Measurements from ENCODE around the gene STK17A.
"Not testable (repeated sequence)": the region's sequence is repeated elsewhere in the genome, so short reads cannot be mapped to it uniquely, and the experiment has no call there.

Gene STK17A

DNA sequence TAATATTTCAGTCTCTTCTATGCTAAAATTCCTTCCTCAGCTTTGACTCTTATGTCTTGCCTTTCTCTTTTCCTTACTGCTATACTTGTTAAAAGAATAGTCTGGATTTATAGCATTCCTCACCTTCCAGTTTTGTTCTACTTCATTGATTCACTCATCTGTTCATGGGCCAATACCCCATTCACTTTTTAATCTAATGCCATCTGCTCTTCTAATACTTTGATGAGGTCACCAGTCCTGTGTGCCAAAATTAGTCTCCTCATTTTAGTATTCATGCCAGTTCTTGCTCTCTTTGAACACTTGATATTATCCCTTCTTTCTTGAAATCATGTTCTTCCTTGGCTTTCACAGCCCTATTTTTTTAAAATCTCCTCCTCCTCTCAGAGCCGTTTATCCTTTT lies 19.3 kb downstream of the STK17A start:
- DNase-seq = no peak

DNA sequence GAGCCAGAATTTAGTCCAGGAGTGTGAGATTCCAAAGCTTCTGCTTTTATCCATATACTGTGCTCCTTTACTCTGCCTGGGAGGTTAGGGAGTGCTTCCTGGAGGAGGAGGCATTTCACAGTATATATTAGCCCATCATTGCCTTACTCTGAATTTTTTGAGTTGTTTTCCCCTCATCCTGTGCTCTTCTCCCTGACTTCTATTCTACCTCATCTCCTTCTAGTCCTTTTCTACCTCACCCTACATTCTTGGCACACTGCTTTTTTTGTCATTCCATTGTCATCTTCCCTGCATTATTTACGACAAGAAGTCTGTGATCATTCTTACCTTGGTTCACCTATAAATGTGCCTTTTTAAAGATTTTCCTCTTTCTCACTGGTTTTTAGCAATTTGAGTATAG lies 21.3 kb downstream of the STK17A start:
- no peak for DNase-seq

- DNase-seq = no peak
Observed at GRCh38 chr7:43609097-43609496, 26.2 kb downstream of the STK17A start.

- no peak for DNase-seq
Observed at GRCh38 chr7:43612128-43612527, 29.2 kb downstream of the STK17A start.

- no peak for DNase-seq
Observed at GRCh38 chr7:43612599-43613589, 30.0 kb downstream of the STK17A start.

DNA sequence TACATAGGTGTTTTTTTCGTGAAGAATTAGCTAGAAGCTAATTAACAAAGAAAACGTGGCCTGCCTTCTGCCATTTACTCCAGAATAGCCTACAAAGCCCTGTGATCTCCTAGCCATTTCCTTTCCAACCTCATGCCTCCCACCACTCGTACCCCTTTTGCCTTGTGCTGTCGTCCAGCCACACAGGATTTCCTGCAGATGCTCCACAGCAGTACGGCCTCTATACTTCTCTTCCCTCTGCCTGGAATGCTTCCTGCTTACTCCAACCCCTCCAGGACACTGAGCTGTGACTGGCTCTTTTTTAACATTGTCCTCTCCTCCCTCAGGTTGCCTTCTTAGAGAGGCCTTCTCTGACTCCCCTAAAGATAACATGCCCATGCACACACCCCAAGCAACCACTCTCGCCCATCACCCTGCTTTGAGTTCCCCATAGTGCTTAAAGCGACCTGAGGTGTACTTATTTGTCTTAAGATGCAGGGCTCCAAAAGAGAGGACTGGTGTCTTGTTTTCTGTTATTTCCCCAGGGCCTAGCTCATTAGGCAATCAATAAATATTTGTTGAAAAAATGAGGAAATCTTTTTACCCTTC lies 32.7 kb downstream of the STK17A start:
- no peak for DNase-seq

DNA sequence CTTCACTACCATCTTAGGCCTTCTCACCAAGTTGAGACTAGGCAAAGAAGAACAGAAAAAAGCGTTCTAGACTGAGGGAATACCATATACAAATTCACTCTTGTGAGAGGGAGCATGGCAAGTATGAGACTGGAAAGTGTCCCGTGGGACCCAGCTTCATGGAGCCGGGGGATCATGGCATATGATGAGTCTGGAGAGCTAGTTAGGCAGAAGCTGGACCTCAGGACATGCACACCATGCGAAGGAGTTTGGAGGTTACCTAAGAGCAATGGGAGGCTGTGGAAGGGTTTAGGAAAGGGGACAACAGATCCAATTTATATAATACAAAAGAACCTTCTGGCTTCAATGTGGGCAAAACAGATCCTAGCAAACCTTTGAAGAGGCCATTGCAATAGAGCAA lies 34.1 kb downstream of the STK17A start:
- no peak for DNase-seq

DNA sequence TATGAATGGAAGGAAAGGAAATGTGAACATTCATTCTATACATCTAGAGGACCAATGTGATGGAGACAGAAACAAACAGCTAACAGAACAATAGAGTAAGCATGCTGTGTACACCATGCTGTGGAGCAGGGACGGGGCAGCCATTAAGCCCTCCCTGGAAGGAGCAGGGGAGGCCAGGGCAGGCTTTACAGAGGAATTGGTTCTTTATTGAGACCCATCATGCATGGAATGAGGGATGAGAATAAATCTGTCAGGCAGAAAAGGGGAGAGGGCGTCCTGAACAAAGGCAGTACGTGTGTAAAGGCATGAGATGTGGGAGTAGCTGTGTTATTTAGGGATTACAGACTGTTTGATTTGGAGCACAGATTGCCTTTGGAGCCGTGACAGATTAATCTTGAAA lies 35.2 kb downstream of the STK17A start:
- no peak for DNase-seq

DNA sequence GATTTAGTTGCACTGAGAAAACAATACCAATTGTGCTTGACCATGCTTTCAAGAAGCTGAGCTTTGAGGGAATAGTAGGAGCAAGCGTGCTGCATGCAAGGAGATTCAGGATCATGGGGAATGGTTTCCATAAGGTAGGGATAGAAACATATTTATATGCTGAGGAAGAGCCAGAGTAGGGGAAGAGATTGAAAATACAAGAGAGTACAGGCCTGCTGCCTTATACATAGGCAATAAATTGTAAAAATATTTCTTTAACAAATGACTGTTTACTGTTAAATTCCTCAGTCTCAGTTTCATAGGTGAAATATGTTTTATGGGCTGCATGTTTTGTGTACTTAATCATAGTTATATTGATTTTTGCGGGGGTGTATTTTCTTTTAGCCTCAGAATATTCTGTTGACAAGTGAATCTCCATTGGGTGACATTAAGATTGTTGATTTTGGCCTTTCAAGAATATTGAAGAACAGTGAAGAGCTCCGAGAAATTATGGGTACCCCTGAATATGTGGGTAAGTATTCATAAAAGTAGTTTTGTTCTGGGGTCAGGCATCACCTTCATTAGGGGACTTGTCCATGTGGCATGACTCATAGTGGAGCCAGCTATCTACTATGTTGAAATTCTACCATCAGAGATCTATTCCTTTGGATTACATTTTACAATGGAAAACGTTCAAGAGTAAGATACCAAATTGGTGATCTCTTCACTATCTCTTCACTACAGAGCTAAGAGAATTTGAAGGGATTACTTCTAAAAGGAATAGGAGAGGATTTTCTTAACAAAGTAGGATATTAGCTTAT lies 36.5 kb downstream of the STK17A start:
- DNase-seq = no peak

DNA sequence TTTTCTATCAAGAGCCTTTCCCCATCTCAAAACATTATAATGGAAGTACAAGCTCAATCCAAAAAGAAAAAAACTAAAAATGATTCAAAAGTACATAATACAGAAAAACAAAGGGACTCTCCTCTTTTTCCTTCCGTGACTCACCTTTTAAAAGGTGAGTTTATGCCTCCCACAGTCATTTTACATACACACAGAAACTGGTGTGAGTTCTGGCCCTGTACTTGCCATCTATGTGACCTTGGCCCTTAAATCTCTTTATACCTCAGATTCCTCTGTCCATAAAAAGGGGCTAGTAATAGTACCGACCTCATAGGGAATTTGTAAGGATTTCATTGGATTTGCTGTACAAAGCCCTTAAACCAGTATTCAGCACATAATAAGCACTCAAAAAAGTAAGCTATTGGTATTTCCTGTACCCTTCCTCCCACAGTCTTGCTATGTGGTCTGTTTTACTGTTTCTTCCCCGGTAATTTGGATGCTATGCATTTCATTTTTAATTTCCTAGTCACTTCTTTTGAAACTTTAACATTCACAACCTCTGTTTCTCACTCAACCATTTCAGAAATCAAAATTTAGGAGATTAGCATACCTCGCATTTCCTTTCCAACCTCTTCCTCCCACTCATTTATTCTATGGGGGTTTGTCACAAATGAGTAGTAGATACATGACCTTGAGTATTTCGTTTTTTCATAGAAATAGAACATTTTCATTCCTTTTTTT lies 39.0 kb downstream of the STK17A start:
- no peak for DNase-seq

GRCh38 chr7:43624156-43624555 lies 41.2 kb downstream of the STK17A start:
- no peak for DNase-seq

GRCh38 chr7:43625453-43625852 lies 42.5 kb downstream of the STK17A start:
- DNase-seq = peak; percentile 73

GRCh38 chr7:43625980-43626379 lies 43.1 kb downstream of the STK17A start:
- DNase-seq = no peak

GRCh38 chr7:43626695-43627094 lies 43.8 kb downstream of the STK17A start:
- no peak for DNase-seq

- not testable (repeated sequence) for DNase-seq
Observed at GRCh38 chr7:43627798-43628197, 44.9 kb downstream of the STK17A start.

DNA sequence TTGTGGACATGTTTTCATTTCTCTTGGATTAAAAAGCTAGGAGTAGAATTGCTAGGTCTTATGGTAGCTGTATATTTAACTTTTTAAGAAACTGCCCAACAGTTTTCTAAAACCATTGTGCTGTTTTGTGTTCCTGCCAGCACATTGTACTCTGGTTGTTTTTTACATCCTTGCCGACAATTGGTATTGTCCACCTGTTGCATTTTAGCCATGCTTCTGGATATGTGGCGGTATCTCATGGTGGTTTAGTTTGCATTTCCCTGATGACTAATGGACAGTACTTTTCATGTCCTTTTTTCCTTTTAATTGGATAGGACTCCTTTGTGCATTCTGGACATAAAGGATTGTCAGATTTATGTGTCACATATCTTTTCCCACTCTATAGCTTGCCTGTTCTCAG lies 45.5 kb downstream of the STK17A start:
- DNase-seq = no peak

- DNase-seq = no peak
Observed at GRCh38 chr7:43629857-43630256, 46.9 kb downstream of the STK17A start.

GRCh38 chr7:43630482-43630881 lies 47.6 kb downstream of the STK17A start:
- no peak for DNase-seq

DNA sequence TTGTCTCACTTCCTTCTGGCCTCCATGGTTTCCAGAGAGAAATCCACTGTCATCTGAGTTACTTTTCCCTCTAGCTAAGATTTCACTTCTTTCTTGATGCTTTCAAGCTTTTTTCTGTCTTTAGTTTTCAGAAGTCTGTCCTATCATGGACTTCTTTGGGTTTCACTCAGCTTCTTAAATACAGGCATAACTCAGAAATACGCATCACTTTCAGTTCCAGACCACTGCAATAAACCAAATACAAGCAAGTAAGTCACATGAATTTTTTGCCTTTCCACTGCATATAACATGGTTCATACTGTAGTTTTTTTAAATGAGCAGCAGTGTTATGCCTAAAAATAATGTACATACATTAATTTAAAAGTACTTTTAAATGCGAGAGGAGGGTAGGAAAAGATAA lies 48.7 kb downstream of the STK17A start:
- DNase-seq = no peak

DNA sequence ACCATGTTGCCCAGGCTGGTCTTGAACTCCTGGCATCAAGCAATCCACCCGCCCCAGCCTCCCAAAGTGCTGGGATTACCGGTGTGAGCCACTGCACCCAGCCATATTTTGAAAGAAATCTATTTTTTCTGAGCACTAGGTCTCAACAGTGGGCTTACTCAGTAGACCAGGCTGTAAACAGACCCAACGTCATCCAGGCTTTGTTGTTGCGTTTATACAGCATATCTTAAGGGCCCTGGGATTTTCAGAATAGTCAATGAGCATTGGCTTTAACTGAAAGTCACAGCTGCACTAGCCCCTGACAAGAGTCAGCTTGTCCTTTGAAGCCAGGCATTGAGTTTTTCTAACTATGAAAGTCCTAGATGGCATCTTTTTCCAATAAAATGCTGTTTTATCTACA lies 49.8 kb downstream of the STK17A start:
- no peak for DNase-seq

DNA sequence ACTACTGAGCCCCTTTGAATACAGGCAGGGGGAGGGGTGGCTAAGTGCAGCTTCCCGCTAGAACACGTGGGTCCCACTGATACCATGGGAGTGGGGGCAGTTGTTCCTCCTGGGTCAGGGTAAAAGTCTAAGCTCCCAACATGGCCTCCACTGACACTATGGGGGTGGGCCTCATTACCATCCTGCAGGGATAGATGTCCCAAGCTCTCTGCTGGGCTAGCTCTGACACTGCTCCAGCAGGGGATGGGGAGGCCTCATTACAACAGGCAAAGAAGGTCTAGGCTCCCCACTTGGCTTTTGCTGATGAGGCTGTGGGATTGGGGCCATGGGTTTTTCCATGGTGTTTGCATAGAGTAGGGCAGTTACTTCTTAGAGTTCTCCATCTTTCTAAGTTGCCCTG lies 51.5 kb downstream of the STK17A start:
- no peak for DNase-seq

- no peak for DNase-seq
Observed at GRCh38 chr7:43636093-43636492, 53.2 kb downstream of the STK17A start.

All from activated effector memory CD4-positive, alpha-beta T cell treated with anti-CD3 and anti-CD28 coated beads, Interleukin-2, amount 50 U/mL, for 16 hours (primary cell).